ENCODE measurements around the gene PLXNB2.

Gene PLXNB2

DNA sequence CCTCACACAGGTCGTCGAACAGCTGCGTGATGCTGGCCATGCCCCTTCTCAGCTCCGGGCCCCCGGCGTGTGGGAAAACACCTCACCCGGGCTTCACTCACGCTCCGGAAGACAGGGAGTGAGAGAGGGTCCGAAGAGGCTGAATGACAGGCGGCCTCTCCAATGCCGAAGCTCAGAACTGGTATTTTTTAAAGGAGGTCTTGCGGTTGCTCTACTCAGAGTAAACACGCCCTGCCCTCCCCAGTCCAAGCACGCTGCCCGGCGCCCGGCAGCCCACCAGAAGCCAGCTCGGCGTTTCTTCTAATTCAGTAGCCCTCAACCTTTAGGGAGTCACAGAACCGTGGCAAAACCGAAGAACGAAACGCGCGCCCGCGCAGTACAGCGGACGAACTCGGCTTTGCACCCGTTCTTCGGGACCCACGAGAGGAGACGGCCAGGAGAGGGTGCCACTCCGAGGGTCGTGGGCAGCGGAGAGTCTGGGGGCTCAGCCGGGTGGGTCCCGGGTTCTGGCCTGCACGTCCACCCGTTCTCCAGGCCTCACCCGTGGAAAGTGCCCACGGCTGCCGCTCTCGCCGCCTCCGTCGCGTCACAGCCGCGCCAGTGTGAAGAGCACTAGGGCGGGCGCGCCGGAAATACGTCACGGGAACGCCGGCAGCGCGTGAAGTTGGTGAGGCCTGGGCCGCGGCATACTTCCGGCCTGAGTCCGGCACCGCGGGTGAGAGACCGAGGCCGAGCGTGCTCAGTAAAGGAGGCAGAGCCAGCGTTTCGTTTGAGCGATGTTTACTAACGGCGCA lies 62.8 kb downstream of the PLXNB2 start, which contains the start of gene TUBGCP6:
Gene TUBGCP6, minus strand, starts transcription at position 604 of the 794 bp plus-strand sequence. Its CDS starts 564 bp downstream, at position 40.
- no peaks in the 10 kb centered on the region for H3K27me3 ChIP-seq
- H3K4me2 ChIP-seq, result peak within 1 kb of the TSS; percentile 98
- peaks cover 83% of the 10 kb centered on the region for H4K20me1 ChIP-seq
- peak within 1 kb of the TSS; percentile 91 for H3K4me3 ChIP-seq
- no peaks in the 10 kb centered on the region for H3K9me3 ChIP-seq
- peaks cover 77% of the 10 kb centered on the region for H3K4me1 ChIP-seq
- H3K9ac ChIP-seq, result peak within 1 kb of the TSS; percentile 93
- peaks cover 41% of the 10 kb centered on the region for H3K36me3 ChIP-seq
- peak within 1 kb of the TSS; percentile 87 for H3K27ac ChIP-seq
- TF ChIP-seq Cebpa-rat (IDR thresholded peaks at IDR 0.05), result no peak

DNA sequence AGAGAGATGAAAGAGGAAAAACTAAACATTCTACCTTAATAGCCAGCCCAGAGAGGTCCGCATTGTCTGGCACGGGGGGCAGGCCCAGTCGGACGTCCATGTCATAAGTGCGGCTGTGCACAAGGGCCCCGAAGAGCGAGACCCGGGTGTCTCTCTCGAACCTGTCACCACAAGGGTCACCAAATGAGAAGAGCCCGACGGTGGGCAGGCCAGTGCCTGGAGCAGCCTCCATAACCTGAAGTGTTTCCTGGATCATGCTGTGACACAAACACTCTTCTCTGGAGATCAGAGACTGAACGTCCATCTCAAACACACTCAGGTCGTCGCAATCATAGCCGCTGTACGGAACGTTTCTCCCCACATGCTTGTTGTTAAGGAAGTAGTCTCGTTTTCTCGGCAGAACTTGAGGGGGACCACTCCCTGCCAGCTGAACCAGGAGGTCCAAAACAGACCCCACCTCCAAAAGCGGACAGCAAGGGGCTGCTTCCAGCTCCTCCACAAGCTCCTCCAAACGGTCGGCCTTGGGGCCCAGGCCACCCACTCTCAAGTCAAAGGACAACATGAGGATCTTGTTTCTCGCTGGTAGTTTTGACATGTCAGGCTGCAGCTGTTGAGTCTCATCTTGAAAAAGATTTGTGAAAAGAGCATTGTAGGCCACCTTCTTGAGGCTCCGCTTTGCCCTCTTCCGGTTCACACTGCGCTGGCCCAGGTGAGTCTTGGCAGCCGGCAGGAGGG lies 63.6 kb downstream of the PLXNB2 start:
- H3K4me2 ChIP-seq, result peak overlapping the region; percentile 98
- H3K27me3 ChIP-seq, result no peaks in the 10 kb centered on the region
- peak overlapping the region; percentile 87 for H3K27ac ChIP-seq
- H3K36me3 ChIP-seq, result peaks cover 48% of the 10 kb centered on the region
- no peaks in the 10 kb centered on the region for H3K9me3 ChIP-seq
- peak overlapping the region; percentile 91 for H3K4me3 ChIP-seq
- H3K9ac ChIP-seq, result peak overlapping the region; percentile 93
- peaks cover 81% of the 10 kb centered on the region for H3K4me1 ChIP-seq
- peaks cover 88% of the 10 kb centered on the region for H4K20me1 ChIP-seq
- no peak for TF ChIP-seq Cebpa-rat (IDR thresholded peaks at IDR 0.05)

DNA sequence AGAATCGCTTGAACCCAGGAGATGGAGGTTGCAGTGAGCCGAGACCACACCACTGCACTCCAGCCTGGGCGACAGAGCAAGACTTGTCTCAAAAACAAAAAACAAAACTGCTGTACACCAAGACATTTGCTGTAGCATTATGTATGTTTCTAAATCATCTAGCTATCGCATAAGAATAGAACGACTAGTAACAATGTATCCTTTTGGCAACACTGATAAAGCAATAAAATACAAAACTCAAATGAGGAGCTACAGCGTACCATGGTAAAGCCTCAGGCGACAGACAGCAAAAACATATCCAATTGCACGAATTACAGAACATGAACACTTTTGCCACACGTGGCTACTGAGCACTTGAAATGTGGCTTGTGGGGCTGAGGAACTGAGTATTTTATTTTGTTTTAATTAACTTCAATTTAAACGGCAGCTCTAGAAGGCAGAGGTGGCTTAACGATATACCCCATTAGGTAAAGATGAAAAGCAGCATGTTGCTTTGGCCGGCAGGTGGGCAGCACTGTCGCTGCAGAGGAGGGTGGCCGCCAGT lies 65.0 kb downstream of the PLXNB2 start:
- Histone ChIP-seq H3K4me3 (peak overlapping the region; percentile 91), H3K9me3 (no peaks in the 10 kb centered on the region)
- TF ChIP-seq Cebpa-rat (IDR thresholded peaks at IDR 0.05), result no peak

DNA sequence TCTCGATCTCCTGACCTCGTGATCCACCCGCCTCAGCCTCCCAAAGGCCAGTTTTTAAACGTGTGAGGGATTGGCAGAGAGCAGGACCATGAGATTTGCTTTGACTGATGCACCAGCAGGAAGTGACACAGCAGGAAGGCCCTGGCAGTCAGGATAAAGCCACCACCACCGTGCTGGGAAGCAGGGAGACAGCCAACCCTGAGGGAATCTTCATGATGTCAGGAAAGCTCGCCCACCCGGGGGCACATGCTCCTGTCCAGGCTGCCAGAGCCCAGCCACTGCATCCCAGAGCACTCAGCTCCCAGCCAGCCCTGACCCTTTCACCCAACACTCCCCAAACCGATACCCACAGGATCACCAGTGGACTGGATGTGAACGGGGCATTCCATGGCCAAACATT lies 68.7 kb downstream of the PLXNB2 start:
- peaks cover 96% of the 10 kb centered on the region for H4K20me1 ChIP-seq
- no peaks in the 10 kb centered on the region for H3K27me3 ChIP-seq
- H3K4me3 ChIP-seq, result no peak overlapping the region
- H3K9ac ChIP-seq, result peak overlapping the region; percentile 29; the same call in 1 of the 2 replicates
- no peak for TF ChIP-seq Cebpa-rat (IDR thresholded peaks at IDR 0.05)
- H3K4me2 ChIP-seq, result peak overlapping the region; percentile 93
- no peaks in the 10 kb centered on the region for H3K9me3 ChIP-seq
- H3K27ac ChIP-seq, result no peak overlapping the region
- peaks cover 89% of the 10 kb centered on the region for H3K4me1 ChIP-seq
- H3K36me3 ChIP-seq, result peaks cover 38% of the 10 kb centered on the region

More for the DNA sequence above, 65.0 kb downstream of the PLXNB2 start:
- Histone ChIP-seq H3K9ac (peak overlapping the region; percentile 93), H3K27me3 (no peaks in the 10 kb centered on the region), H3K4me1 (peaks cover 81% of the 10 kb centered on the region), H3K36me3 (peaks cover 37% of the 10 kb centered on the region), H3K4me2 (peak overlapping the region; percentile 98), H4K20me1 (peaks cover 86% of the 10 kb centered on the region), H3K27ac (peak overlapping the region; percentile 23; the same call in 1 of the 2 replicates)

DNA sequence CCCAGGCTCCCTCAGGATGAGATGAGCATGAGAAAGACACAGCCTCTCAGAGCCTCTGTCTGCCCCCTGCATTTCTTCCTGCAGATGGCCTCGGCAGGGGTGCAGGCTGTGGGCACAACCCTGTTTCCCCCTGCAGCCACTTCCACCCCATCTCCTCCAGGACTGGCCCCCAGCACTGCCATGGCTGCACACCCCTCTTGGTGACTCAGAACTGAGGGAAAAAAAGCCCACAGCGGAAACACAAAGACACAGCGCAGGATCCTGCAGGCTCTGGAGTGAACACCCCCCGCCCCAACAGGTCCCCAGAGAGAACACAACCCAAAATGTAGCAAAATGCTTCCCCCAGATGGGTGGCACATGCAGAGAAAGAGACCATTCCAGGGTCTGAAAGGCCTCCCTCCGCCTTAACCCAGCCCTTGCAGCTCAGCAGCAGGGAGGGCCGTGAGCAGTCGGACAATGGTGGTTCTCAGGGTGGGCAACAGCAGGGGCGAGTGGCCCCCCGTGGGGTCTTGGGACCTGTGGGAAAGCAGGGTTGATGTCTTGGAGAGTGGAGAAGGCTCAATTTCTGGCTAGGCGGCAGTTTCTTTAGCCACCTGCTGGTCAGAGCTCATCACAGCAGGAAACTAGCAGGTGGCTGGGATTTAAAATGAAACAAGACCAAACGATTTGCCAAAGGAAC lies 70.6 kb downstream of the PLXNB2 start:
- no peak for TF ChIP-seq Cebpa-rat (IDR thresholded peaks at IDR 0.05)
- Histone ChIP-seq H3K36me3 (peaks cover 53% of the 10 kb centered on the region), H4K20me1 (peaks cover 96% of the 10 kb centered on the region), H3K27ac (peak overlapping the region; percentile 75), H3K27me3 (no peaks in the 10 kb centered on the region), H3K9ac (peak overlapping the region; percentile 62), H3K4me3 (peak overlapping the region; percentile 45), H3K4me2 (peak overlapping the region; percentile 93), H3K9me3 (no peaks in the 10 kb centered on the region), H3K4me1 (peaks cover 85% of the 10 kb centered on the region)

DNA sequence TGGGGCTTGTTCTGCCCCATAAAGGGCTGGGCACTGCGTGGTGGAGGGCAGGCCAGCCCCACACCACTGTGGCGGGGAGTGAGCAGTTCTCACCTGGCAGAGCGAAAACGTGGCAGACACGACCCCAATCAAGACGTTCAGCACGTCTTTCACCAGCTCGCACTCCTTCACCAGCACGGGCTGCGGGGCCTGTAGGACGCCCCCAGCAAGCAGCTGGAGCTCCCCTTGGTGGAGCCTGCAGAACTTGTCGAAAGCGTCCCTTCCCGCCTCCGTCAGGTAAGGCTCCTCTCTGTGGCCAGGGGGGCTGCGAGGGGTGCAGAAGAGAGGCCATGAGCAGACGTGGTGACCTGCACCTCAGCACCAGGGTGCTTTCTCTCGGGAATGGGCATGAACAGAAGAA lies 74.2 kb downstream of the PLXNB2 start:
- TF ChIP-seq Cebpa-rat (IDR thresholded peaks at IDR 0.05), result no peak
- peaks cover 86% of the 10 kb centered on the region for H3K4me1 ChIP-seq
- peaks cover 43% of the 10 kb centered on the region for H3K36me3 ChIP-seq

DNA sequence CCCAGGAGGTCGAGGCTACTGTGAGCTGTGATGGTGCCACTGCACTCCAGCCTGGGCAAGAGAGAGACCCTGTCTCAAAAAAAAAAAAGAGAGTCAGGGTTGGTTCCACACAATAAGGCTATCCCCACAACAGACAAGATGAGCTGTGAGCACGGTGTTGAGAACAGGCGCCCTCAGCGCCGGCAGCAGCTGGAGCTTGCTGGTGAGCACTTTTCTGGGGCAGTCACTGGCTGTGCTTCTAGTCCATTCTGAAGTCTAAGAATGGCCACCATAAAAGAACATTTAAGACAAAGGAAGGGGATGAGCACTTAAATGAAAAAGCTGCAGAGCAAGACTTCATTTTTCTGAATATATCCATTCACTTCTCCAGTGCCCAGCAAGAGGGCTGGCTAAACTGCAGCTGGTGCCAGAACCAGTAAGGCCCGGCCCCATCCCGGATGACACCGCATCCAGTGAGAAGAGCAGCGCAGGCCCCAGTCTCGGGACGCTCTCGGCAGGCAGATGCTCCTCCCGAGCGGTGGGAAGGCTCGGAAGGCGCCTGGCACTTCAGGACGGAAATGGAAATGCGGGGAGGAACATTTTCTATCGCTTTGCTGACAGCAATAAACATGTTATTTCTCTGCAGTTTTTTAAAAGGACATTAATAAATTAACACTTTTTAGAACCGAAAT lies 74.8 kb downstream of the PLXNB2 start:
- peaks cover 86% of the 10 kb centered on the region for H3K4me1 ChIP-seq
- TF ChIP-seq Cebpa-rat (IDR thresholded peaks at IDR 0.05), result no peak
- no peak overlapping the region for H3K4me3 ChIP-seq
- peaks cover 43% of the 10 kb centered on the region for H3K36me3 ChIP-seq
- no peaks in the 10 kb centered on the region for H3K9me3 ChIP-seq
- H3K27ac ChIP-seq, result no peak overlapping the region
- H4K20me1 ChIP-seq, result peaks cover 83% of the 10 kb centered on the region
- no peak overlapping the region for H3K9ac ChIP-seq
- peak overlapping the region; percentile 87 for H3K4me2 ChIP-seq
- H3K27me3 ChIP-seq, result no peaks in the 10 kb centered on the region

More for the DNA sequence above, 74.2 kb downstream of the PLXNB2 start:
- Histone ChIP-seq H3K27me3 (no peaks in the 10 kb centered on the region), H4K20me1 (peaks cover 83% of the 10 kb centered on the region), H3K9ac (no peak overlapping the region), H3K4me3 (no peak overlapping the region), H3K27ac (no peak overlapping the region), H3K9me3 (no peaks in the 10 kb centered on the region), H3K4me2 (peak overlapping the region; percentile 87; the same call in 1 of the 2 replicates)

DNA sequence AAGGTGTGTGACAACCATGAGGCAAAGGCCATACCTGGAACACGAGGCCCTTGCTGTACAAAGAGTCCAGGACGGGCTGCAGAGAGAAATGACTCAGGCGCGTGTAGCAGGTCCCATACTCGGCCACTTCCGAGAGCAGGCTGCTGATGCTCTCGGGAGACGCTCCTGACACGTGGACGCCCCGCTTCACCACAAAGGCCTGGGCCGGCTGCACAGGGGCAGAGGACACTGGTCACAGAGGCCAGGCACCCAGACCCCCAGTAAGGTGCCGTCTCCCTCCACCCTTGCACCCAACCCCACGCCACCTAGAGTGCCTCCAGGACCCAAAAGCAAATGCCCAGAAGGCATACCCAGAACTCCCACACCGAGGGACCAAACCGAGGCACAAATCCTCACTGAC lies 78.1 kb downstream of the PLXNB2 start:
- no peaks in the 10 kb centered on the region for H3K27me3 ChIP-seq
- H3K4me1 ChIP-seq, result peaks cover 83% of the 10 kb centered on the region
- peak overlapping the region; percentile 70 for H3K27ac ChIP-seq
- H3K36me3 ChIP-seq, result peaks cover 48% of the 10 kb centered on the region
- no peak for TF ChIP-seq Cebpa-rat (IDR thresholded peaks at IDR 0.05)
- no peaks in the 10 kb centered on the region for H3K9me3 ChIP-seq
- H3K4me3 ChIP-seq, result no peak overlapping the region
- no peak overlapping the region for H3K9ac ChIP-seq
- peak overlapping the region; percentile 87 for H3K4me2 ChIP-seq
- peaks cover 78% of the 10 kb centered on the region for H4K20me1 ChIP-seq

DNA sequence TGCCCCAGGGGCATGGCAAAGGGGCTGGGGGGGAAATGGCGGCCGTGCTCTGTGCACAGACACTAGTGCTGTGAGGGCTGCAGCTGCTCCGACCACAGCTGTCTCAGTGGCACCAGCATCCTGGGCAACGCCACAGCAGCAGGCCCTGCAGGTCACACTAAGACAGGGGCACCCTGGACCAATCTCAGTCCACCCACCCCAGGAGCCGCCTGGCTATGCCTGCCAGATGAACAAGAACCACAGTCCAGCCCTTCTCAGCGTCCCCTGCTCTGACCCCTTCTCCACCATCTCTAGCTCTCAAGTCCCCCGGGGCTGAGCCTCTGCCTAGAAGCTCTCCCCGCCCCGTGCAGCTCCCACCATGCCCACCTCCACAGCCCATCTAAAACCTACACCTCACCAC lies 79.1 kb downstream of the PLXNB2 start:
- Histone ChIP-seq H3K36me3 (peaks cover 46% of the 10 kb centered on the region), H3K4me2 (peak overlapping the region; percentile 87), H3K4me3 (no peak overlapping the region), H3K4me1 (peaks cover 88% of the 10 kb centered on the region), H3K9ac (peak overlapping the region; percentile 50), H4K20me1 (peaks cover 74% of the 10 kb centered on the region), H3K27ac (peak overlapping the region; percentile 70), H3K27me3 (no peaks in the 10 kb centered on the region), H3K9me3 (no peaks in the 10 kb centered on the region)
- no peak for TF ChIP-seq Cebpa-rat (IDR thresholded peaks at IDR 0.05)

Measured in BLaER1 (cell line).